ENCODE results near the gene RABEP2. TPM values are rescaled to one million over a fixed set of nuclear protein-coding genes. Genes with fewer than 3 reads are reported as not detected.
"Not testable (repeated sequence)": the region's sequence is repeated elsewhere in the genome, so short reads cannot be mapped to it uniquely, and the experiment has no call there.

Gene RABEP2
- total RNA-seq (2014; rRNA removed; shearing (Covaris generic)): 7.6 and 9.7 TPM in 2 replicates
- 39.6 and 76.6 TPM in 2 replicates for polyA plus RNA-seq (2014; cell fraction: nucleus; rRNA removed)

- peak; percentile 89 for DNase-seq (ENCODE audit: extremely low read depth, low read depth)
Observed at GRCh38 chr16:28924762-28925385, at the start of gene RABEP2. TSS of gene RABEP2 (minus strand) at chr16:28925238. CDS start at chr16:28925163, 75 bp downstream.

GRCh38 chr16:28974437-28975157 lies 49.6 kb upstream of the RABEP2 start, which contains the start of gene SPNS1:
TSS of gene SPNS1 (plus strand) at chr16:28974778. CDS start at chr16:28975152, 374 bp downstream.
- DNase-seq (ENCODE audit: extremely low read depth, low read depth): peak; percentile 94

- peak; percentile 61 for DNase-seq (ENCODE audit: extremely low read depth, low read depth)
Observed at GRCh38 chr16:28974007-28974436, 49.0 kb upstream of the RABEP2 start.

- not testable (repeated sequence) for DNase-seq (ENCODE audit: extremely low read depth, low read depth)
Observed at GRCh38 chr16:28969696-28970095, 44.7 kb upstream of the RABEP2 start.

GRCh38 chr16:28967156-28967555 lies 42.1 kb upstream of the RABEP2 start:
- no peak for DNase-seq (ENCODE audit: extremely low read depth, low read depth)

- DNase-seq (ENCODE audit: extremely low read depth, low read depth): no peak
Observed at GRCh38 chr16:28964496-28964895, 39.5 kb upstream of the RABEP2 start.

- DNase-seq (ENCODE audit: extremely low read depth, low read depth): no peak
Observed at GRCh38 chr16:28964072-28964471, 39.0 kb upstream of the RABEP2 start.

- DNase-seq (ENCODE audit: extremely low read depth, low read depth): no peak
Observed at GRCh38 chr16:28958836-28959235, 33.8 kb upstream of the RABEP2 start.

GRCh38 chr16:28958216-28958615 lies 33.2 kb upstream of the RABEP2 start:
- DNase-seq (ENCODE audit: extremely low read depth, low read depth): no peak

- DNase-seq (ENCODE audit: extremely low read depth, low read depth): no peak
Observed at GRCh38 chr16:28951410-28951943, 26.4 kb upstream of the RABEP2 start.

GRCh38 chr16:28950648-28951409 lies 25.8 kb upstream of the RABEP2 start, which contains the start of gene NFATC2IP:
TSS of gene NFATC2IP (plus strand) at chr16:28950937. CDS start at chr16:28951012, 75 bp downstream.
- DNase-seq (ENCODE audit: extremely low read depth, low read depth): peak; percentile 100

- no peak for DNase-seq (ENCODE audit: extremely low read depth, low read depth)
Observed at GRCh38 chr16:28946681-28947080, 21.6 kb upstream of the RABEP2 start.

- DNase-seq (ENCODE audit: extremely low read depth, low read depth): no peak
Observed at GRCh38 chr16:28943281-28943680, 18.2 kb upstream of the RABEP2 start.

GRCh38 chr16:28939825-28940224 lies 14.8 kb upstream of the RABEP2 start:
- DNase-seq (ENCODE audit: extremely low read depth, low read depth): not testable (repeated sequence)

GRCh38 chr16:28938721-28939120 lies 13.7 kb upstream of the RABEP2 start:
- no peak for DNase-seq (ENCODE audit: extremely low read depth, low read depth)

GRCh38 chr16:28937222-28937876 lies 12.3 kb upstream of the RABEP2 start:
- no peak for DNase-seq (ENCODE audit: extremely low read depth, low read depth)

GRCh38 chr16:28936784-28937155 lies 11.7 kb upstream of the RABEP2 start:
- DNase-seq (ENCODE audit: extremely low read depth, low read depth): no peak

- DNase-seq (ENCODE audit: extremely low read depth, low read depth): peak; percentile 71
Observed at GRCh38 chr16:28935924-28936783, 11.1 kb upstream of the RABEP2 start.

- DNase-seq (ENCODE audit: extremely low read depth, low read depth): no peak
Observed at GRCh38 chr16:28935346-28935745, 10.3 kb upstream of the RABEP2 start.
